Posterior cingulate gyrus (tissue), 11 donors: ENCODE data around the gene CARMIL3.
"Not testable (repeated sequence)": the region's sequence is repeated elsewhere in the genome, so short reads cannot be mapped to it uniquely, and the experiment has no call there.

Source experiments
- DNase-seq, 10 donors: peaks; one replicate each; pipeline versions ENCODE4 v3.0.0 to v3.0.0-alpha.2; 2020 to 2021; ENCODE audit warnings: mixed read lengths in 3 of 10
- intact Hi-C: fragments of 100-400 bp; cut with DNase I; formaldehyde crosslinking; loops from one replicate; pipeline ENCODE4 v1.15.1; 2023

CARMIL3 gene

GRCh38 chr14:24037658-24038037, 14.2 kb upstream of the CARMIL3 start:
- DNase-seq: no peak
- intact Hi-C loops: no loop called here

- no peak for DNase-seq
- intact Hi-C loops: no loop called here
Observed at GRCh38 chr14:24038686-24039085, 13.1 kb upstream of the CARMIL3 start.

- DNase-seq: no peak
- intact Hi-C loops: no loop called here
Observed at GRCh38 chr14:24040692-24041091, 11.1 kb upstream of the CARMIL3 start.

- intact Hi-C loops: no loop called here
- no peak for DNase-seq
Observed at GRCh38 chr14:24042746-24043145, 9.1 kb upstream of the CARMIL3 start.

GRCh38 chr14:24049002-24049401, 2.8 kb upstream of the CARMIL3 start:
- DNase-seq, intact Hi-C loops: not testable (repeated sequence)

- not testable (repeated sequence) for DNase-seq
- intact Hi-C loops: loop anchor here (5.0 kb wide), 1 partner anchor 42 kb away; the partner anchor contains the start of gene PCK2
Observed at GRCh38 chr14:24050753-24051152, 1.1 kb upstream of the CARMIL3 start.

GRCh38 chr14:24051176-24051788, 527 bp upstream of the CARMIL3 start:
- intact Hi-C loops: loop anchor here (5.0 kb wide), 1 partner anchor 41 kb away; the partner anchor contains the start of gene PCK2
- peak in 3 of 10 donors; percentile 30 to 88 (median 86) for DNase-seq

GRCh38 chr14:24052656-24053547, 1.1 kb downstream of the CARMIL3 start:
- peak in 3 of 10 donors; percentile 43 to 90 (median 43) for DNase-seq
- intact Hi-C loops: loop anchor here (5.0 kb wide), 1 partner anchor 39 kb away; the partner anchor contains the start of gene PCK2

- DNase-seq: peak in 1 of 10 donors; percentile 64
- intact Hi-C loops: loop anchor here (5.0 kb wide), 1 partner anchor 39 kb away; the partner anchor contains the start of gene PCK2
Observed at GRCh38 chr14:24053548-24054323, 1.9 kb downstream of the CARMIL3 start.

GRCh38 chr14:24054324-24054641, 2.5 kb downstream of the CARMIL3 start:
- intact Hi-C loops: loop anchor here (5.0 kb wide), 1 partner anchor 38 kb away; the partner anchor contains the start of gene PCK2

GRCh38 chr14:24054646-24055045, 2.8 kb downstream of the CARMIL3 start:
- intact Hi-C loops: loop anchor here (5.0 kb wide), 1 partner anchor 38 kb away; the partner anchor contains the start of gene PCK2
- peak in 1 of 10 donors; percentile 57 for DNase-seq

More at GRCh38 chr14:24054324-24054641, 2.5 kb downstream of the CARMIL3 start:
- peak in 1 of 10 donors; percentile 69 for DNase-seq

- peak in 1 of 10 donors; percentile 75 for DNase-seq
- intact Hi-C loops: no loop called here
Observed at GRCh38 chr14:24055971-24056799, 4.4 kb downstream of the CARMIL3 start.

GRCh38 chr14:24056800-24057184, 5.0 kb downstream of the CARMIL3 start:
- DNase-seq: peak in 1 of 10 donors; percentile 78
- intact Hi-C loops: no loop called here

- peak in 1 of 10 donors; percentile 25 for DNase-seq
- intact Hi-C loops: no loop called here
Observed at GRCh38 chr14:24057271-24057670, 5.5 kb downstream of the CARMIL3 start.

GRCh38 chr14:24057867-24058259, 6.1 kb downstream of the CARMIL3 start:
- intact Hi-C loops: no loop called here

GRCh38 chr14:24058260-24058950, 6.6 kb downstream of the CARMIL3 start:
- intact Hi-C loops: no loop called here
- DNase-seq: peak in 6 of 10 donors; percentile 54 to 95 (median 79)

More at GRCh38 chr14:24057867-24058259, 6.1 kb downstream of the CARMIL3 start:
- peak in 1 of 10 donors; percentile 63 for DNase-seq

GRCh38 chr14:24058951-24059475, 7.2 kb downstream of the CARMIL3 start:
- intact Hi-C loops: no loop called here
- peak in 1 of 10 donors; percentile 75 for DNase-seq

- DNase-seq: peak in 1 of 10 donors; percentile 75
- intact Hi-C loops: no loop called here
Observed at GRCh38 chr14:24059841-24060388, 8.1 kb downstream of the CARMIL3 start.
